Measurements from ENCODE around the gene LRFN2. TPM values are rescaled to one million over a fixed set of nuclear protein-coding genes. Genes with fewer than 3 reads are reported as not detected.

Gene LRFN2
- total RNA-seq, 1 donor from 2014 or later, result not detected

GRCh38 chr6:40437631-40438030 is 149.5 kb downstream of the LRFN2 start:
- ATAC-seq (ENCODE audit: low read depth) (no peak), DNase-seq (no peak)
- Mint-ChIP-seq H3K4me1 (no peaks in the 10 kb centered on the region), H3K27me3 (peaks cover 3% of the 10 kb centered on the region), H3K9me3 (no peaks in the 10 kb centered on the region), H3K36me3 (ENCODE audit: low read depth) (no peaks in the 10 kb centered on the region), H3K27ac (no peak overlapping the region), H3K4me3 (no peak overlapping the region)
- no peak for TF ChIP-seq CTCF (IDR thresholded peaks at IDR 0.05)
- ChIA-PET CTCF (no interaction called here), POLR2A (no interaction called here)
- intact Hi-C loops (cut with micrococcal nuclease), result no loop called here

- Mint-ChIP-seq H3K4me1 (no peaks in the 10 kb centered on the region), H3K36me3 (ENCODE audit: low read depth) (no peaks in the 10 kb centered on the region), H3K27me3 (peaks cover 3% of the 10 kb centered on the region), H3K4me3 (no peak overlapping the region), H3K27ac (no peak overlapping the region), H3K9me3 (no peaks in the 10 kb centered on the region)
- no peak for TF ChIP-seq CTCF (IDR thresholded peaks at IDR 0.05)
- ATAC-seq (ENCODE audit: low read depth) (no peak), DNase-seq (no peak)
- ChIA-PET CTCF (no interaction called here), POLR2A (no interaction called here)
- intact Hi-C loops (cut with micrococcal nuclease), result no loop called here
These were observed 150.2 kb downstream of the LRFN2 start for GRCh38 chr6:40436685-40437604.

GRCh38 chr6:40432982-40433381 is 154.2 kb downstream of the LRFN2 start:
- Mint-ChIP-seq H3K27ac (no peak overlapping the region), H3K4me3 (no peak overlapping the region), H3K27me3 (peaks cover 3% of the 10 kb centered on the region), H3K4me1 (no peaks in the 10 kb centered on the region), H3K9me3 (no peaks in the 10 kb centered on the region), H3K36me3 (ENCODE audit: low read depth) (no peaks in the 10 kb centered on the region)
- CTCF ChIA-PET, result no interaction called here
- DNase-seq (no peak), ATAC-seq (ENCODE audit: low read depth) (no peak)
- POLR2A ChIA-PET, result no interaction called here
- no peak for TF ChIP-seq CTCF (IDR thresholded peaks at IDR 0.05)
- intact Hi-C loops (cut with micrococcal nuclease), result no loop called here

GRCh38 chr6:40431706-40432105 is 155.5 kb downstream of the LRFN2 start:
- H3K27ac Mint-ChIP-seq, result no peak overlapping the region
- POLR2A ChIA-PET, result no interaction called here

GRCh38 chr6:40427196-40427595 is 160.0 kb downstream of the LRFN2 start:
- Mint-ChIP-seq H3K36me3 (ENCODE audit: low read depth) (no peaks in the 10 kb centered on the region), H3K9me3 (no peaks in the 10 kb centered on the region), H3K4me1 (no peaks in the 10 kb centered on the region), H3K27me3 (no peaks in the 10 kb centered on the region), H3K27ac (no peak overlapping the region), H3K4me3 (no peak overlapping the region)
- CTCF ChIA-PET, result no interaction called here
- DNase-seq (no peak), ATAC-seq (ENCODE audit: low read depth) (no peak)
- POLR2A ChIA-PET, result no interaction called here
- intact Hi-C loops (cut with micrococcal nuclease), result no loop called here
- no peak for TF ChIP-seq CTCF (IDR thresholded peaks at IDR 0.05)

More at GRCh38 chr6:40431706-40432105, 155.5 kb downstream of the LRFN2 start:
- Mint-ChIP-seq H3K36me3 (ENCODE audit: low read depth) (no peaks in the 10 kb centered on the region), H3K9me3 (no peaks in the 10 kb centered on the region), H3K4me1 (no peaks in the 10 kb centered on the region), H3K27me3 (no peaks in the 10 kb centered on the region), H3K4me3 (no peak overlapping the region)
- no peak for ATAC-seq (ENCODE audit: low read depth)
- DNase-seq, result no peak
- intact Hi-C loops (cut with micrococcal nuclease), result no loop called here
- CTCF ChIA-PET, result no interaction called here
- TF ChIP-seq CTCF (IDR thresholded peaks at IDR 0.05), result no peak

Measured in activated B cell treated with CpG ODN at 0.5 μM for 24 hours (primary cell).